ENCODE data around the gene ZNF33A.
"Not testable (repeated sequence)": the region's sequence is repeated elsewhere in the genome, so short reads cannot be mapped to it uniquely, and the experiment has no call there.

Gene ZNF33A

DNA sequence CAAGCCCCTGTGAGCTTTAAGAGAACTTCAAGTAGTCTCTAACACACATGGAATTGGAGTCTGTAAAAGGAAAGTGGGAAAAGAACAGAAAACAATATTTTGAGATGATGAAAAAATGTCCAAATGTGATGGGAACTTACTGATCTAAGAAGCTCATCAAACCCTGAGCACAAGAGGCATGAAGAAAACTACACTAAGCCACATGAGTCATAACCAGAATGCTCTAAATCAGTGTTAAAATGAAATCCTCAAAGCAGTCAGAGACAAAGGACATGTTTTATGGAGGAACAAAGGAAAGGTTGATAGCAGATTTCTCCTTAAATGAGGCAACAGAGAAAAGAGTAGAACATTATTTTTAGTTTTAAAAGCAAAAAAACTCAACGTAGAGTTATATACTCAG is 37.2 kb downstream of the ZNF33A start:
- FAIRE-seq: no peak

DNA sequence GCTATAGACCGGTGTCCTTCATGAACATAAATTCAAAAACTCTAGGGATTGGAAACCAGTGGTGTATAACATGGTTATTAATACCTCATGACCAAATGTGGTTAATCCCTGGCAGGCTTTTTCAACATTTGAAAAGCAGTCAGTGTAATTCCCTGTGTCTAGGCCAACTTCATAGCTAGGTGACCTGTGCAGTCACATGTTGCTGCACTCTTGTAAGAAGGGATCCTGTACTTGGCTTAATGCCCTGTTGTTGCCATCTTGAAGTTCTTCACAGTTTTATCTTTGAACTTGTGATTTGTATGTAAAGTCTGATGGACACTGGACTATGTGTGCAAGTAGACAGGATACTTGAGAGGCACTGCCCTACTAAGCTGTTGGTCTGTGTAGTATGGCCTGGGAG is 39.7 kb downstream of the ZNF33A start:
- FAIRE-seq: no peak

DNA sequence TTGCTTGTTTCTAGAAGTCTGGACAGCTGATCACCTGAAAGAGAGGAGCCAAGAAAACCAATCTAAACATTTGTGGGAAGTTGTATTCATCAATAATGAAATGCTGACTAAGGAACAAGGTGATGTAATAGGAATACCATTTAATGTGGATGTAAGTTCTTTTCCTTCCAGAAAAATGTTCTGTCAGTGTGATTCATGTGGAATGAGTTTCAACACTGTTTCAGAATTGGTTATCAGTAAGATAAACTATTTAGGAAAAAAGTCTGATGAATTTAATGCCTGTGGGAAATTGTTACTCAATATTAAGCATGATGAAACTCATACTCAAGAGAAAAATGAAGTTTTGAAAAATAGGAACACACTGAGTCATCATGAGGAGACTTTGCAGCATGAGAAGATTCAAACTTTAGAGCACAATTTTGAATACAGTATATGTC is 43.9 kb downstream of the ZNF33A start:
- no peak for FAIRE-seq

DNA sequence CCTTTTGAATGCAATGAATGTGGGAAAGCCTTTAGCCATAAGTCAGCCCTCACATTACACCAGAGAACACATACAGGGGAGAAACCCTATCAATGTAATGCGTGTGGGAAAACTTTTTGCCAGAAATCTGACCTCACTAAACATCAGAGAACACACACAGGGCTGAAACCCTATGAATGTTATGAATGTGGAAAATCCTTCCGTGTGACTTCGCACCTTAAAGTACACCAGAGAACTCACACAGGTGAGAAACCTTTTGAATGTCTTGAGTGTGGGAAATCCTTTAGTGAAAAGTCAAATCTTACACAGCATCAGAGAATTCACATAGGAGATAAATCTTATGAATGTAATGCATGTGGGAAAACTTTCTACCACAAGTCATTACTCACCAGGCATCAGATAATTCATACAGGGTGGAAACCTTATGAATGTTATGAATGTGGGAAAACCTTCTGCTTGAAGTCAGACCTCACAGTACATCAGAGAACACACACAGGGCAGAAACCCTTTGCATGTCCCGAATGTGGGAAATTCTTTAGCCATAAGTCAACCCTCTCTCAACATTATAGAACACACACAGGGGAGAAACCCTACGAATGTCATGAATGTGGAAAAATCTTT is 44.9 kb downstream of the ZNF33A start:
- FAIRE-seq: not testable (repeated sequence)

DNA sequence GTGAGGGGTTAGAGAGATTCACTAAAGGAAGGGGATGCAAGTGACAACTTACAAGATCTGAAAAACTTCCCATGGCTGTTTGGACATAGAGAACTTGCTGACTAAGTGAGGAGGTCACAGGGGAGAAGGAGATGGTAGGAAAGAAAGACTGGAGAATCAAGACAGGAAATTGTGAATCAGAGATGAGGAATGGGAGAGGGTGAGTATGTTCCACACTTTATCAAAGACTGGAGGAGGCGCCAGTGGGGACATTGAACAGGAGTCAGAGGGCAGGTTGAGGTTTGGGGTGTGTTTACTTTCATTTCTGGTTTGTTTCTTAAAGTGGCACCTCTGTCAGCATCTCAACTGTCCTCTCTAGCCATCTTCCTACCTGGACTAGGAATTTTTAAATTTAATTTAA is 59.2 kb downstream of the ZNF33A start:
- not testable (repeated sequence) for FAIRE-seq

DNA sequence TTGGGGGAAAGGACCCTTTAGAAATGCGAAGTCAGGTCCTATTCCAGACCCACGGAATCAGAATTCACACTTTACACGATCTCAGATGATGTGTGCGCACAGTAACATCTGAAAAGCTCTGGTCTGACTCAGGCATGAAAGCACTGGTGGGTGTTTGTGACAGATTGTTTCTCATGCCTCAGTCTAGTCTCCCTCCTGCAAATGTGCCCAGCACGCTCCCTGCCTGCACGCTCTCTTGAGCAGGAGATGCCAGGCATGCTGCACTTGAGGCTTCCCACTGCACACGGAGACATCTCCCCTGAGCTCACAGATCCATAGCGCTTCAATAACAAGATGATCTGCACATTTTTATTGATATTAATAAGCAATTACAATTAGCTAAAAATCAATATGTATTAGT is 60.0 kb downstream of the ZNF33A start:
- no peak for FAIRE-seq

DNA sequence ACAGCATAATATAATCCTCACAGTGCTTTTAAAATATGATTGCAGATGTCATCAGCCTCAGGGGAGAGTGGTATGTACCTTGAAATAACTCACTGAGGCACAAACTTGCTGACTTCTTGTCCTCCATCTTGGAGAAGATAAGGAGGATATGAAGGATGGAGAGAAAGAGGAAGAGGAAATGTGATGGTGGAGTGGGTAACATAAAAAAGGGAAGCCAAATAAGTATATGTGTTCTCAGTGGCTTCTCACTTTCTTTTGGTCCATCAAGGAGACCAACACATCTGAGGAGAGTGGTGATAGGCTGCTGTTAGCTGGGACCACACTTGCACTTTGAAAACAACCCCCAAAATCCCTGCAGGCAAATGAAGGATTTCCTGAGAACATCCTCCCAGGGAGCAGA is 62.1 kb downstream of the ZNF33A start:
- FAIRE-seq: no peak

DNA sequence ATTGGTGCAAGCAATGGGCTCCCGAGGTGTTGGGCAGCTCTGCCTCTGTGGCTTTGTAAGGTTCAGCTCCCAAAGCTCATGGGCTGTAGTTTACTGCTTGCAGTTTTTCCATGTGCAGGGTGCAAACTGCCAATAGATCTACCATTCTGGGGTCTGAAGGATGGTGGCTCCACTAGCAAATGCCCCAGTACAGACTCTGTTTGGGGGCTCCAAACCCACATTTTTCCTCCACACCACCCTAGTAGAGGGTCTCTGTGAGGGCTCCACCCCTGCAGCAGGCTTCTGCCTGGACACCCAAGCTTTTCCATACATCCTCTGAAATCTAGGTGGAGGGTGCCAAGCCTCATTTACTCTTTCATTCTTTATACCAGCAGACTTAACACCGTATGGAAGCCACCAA is 66.2 kb downstream of the ZNF33A start:
- no peak for FAIRE-seq

DNA sequence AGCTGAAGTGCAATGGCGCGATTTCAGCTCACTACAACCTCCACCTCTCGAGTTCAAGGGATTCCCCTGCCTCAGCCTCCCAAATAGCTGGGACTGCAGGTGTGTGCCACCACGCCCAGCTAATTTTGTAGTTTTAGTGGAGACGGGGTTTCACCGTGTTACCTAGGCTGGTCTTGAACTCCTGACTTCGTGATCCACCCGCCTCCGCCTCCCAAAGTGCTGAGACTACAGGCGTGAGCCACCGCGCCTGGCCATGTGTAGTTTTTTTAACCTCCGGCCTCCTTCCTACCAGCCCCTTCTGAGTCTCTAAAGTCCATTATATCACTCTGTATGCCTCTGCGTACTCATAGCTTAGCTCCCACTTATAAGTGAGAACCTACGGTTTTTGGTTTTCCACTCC is 82.8 kb downstream of the ZNF33A start:
- not testable (repeated sequence) for FAIRE-seq

DNA sequence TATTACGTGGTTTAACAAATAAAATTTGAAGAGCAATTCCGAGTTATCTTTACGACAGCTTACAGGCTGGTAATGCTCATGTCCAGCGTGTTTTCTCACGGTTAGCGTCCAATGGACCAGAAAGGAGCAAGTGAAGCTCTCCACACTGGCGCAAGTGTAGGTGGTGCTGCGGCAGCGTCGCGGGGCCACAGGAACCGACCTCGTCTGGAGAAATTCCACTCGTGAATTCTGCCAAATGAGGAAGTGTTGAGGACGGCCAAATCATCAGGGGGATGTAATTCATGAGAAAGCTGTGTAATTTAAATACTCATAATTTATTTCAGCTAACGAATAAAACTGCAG is 83.3 kb downstream of the ZNF33A start:
- no peak for FAIRE-seq

DNA sequence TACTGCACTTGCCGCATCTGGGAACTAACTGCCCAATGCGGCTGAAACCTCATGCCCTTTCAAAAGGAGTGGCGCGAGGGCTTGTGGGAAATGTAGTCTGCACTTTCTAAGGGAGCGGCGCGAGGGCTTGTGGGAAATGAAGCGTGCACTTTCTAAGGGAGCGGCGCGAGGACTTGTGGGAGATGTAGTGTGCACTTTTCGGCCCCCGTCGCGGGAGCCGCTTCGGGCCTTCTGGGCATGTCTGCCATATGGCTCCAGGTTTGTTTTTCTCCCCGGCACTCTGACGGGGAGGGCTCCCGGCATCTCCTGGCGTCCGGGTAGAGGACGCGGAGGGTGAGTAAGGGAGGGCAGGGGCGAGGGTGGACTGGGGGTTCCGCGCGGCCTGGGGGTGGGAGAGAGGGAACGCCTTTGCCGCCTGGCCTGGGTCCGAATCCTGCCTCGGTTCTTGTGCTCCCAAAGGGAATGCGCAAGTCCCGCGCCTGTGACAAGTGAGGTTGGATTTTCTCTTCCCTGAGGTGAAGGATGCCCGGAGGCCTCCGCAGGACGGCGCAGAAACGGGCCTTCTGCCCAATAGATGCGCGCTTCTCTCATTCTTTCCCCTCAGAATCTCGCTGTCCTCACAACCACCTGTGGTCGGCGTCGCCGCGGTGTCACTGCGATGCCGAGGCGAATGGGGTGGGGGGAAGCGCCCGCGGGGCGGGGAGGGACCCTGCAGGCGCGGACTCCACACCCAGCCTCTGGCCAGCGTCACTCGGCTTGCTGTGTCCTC is 83.9 kb downstream of the ZNF33A start, which contains the start of gene ZNF37A:
ZNF37A (plus strand) TSS at position 180 of the 769 bp plus-strand sequence. CDS start 2,281 bp downstream, outside the sequence.
- peak; percentile 90 for FAIRE-seq

DNA sequence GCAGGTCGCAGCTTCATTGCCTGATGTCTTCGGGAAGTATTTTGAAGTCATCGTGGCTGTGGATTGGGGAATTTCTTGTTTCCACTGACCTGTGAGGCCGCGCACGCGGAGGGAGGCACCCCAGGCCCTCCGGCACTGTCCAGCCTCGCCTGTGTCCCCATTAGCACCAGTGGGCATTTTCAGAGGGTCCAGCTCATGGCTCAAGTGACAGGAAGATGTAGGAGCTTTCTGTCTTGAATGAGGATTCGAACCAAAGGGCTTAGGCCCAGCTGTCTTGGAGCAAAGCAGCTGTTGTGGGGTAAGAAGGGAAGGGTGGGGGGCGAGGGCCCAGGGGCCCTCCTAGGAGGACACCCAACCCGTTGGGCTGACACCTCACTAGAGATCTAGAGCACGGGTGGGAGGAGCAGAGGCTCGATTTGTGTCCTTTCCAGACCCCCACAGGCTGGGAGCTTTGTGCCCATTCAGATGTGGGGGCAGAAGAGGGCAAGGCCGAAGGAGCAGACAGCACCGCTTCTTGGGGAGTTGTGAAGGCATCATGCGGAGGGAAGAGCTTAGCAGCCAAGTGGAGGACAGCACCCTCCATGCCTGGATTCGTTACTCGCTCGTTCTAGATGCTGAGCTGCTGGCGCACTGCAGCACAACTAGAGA is 84.6 kb downstream of the ZNF33A start:
- no peak for FAIRE-seq

DNA sequence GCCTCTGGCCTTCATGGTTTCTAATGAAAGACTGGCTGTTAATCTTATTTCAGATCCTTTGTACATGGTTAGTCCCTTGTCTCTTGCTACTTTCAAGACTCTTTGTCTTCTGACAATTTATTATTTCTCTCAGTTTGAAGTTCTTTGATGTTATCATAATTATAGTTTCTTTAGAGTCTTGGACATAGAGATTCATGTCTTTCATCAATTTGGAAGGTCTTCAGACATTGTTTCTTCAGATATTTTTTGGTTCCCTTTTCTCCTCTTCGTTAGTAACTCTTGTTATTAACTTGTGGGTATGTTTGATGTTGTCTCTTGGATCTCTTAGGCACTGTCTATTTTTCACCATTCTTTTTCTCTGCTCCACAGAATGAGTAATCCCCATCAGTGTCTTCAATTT is 92.4 kb downstream of the ZNF33A start:
- no peak for FAIRE-seq

DNA sequence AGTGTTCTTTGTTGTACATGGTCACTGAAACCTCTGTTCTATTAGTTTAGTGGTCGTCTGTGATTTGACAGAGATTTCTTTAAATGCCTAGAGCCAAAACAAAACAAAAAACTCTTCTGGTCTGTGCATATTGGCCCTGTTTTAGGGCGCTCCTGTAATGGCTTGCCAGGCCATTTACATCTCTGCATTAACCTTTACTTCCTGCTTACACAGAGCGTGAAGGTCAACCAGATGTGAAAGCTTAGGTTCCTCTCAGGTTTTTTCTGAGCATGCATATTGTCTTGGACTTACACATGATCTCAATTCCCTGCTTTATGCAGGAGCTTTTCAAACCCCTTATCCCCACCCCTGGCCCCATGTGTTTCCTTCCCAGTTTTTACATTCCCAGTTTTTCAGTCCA is 93.3 kb downstream of the ZNF33A start:
- FAIRE-seq: no peak

DNA sequence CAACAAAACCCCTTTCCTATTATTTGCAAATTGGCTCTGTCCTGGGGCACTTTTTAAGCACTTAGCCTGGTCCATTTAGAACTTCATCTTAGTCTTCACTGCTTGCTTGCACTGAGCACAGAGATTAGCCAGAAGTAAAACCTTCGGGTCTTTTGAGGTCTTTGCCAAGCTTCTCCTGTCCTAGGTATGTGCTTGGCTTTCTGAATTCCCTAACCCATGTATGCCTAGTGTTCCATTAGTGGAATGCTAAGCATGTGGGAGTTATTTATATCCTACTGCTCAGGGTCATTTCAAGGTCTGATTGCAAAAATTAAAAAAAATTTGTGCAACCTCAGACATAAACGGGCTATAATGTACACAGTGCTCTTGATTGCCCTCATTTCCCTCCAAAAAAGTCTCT is 101.7 kb downstream of the ZNF33A start:
- no peak for FAIRE-seq

Measured in TTC549 (cell line).